Measurements from ENCODE around the gene TAF8.
"Not testable (repeated sequence)": the region's sequence is repeated elsewhere in the genome, so short reads cannot be mapped to it uniquely, and the experiment has no call there.

The TAF8 gene

DNA sequence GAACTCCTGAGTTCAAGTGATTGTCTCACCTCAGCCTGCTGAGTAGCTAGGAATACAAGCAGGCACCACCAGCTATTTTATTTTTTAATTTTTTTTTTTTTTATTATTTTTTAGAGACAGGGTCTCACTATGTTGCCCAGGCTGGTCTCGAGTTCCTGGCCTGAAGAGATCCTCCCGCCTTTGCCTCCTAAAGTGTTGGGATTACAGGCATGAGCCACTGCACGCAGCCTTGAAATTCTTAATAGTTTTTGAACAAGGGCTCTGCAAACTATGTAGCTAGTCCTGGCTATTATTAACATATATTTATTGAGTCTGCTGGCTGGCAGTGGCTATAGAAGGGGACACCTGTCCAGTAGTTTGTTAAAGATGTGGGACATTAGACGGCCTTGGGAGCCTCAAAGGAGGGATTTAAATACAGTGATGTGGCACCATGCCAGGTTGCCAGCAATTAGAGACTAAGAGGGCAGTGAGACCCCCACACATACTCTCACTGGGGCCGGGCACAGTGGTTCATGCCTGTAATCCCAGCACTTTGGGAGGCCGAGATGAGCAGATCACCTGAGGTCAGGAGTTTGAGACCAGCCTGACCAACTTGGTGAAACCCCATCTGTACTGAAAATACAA lies 21.1 kb upstream of the TAF8 start:
- no peak for DNase-seq

DNA sequence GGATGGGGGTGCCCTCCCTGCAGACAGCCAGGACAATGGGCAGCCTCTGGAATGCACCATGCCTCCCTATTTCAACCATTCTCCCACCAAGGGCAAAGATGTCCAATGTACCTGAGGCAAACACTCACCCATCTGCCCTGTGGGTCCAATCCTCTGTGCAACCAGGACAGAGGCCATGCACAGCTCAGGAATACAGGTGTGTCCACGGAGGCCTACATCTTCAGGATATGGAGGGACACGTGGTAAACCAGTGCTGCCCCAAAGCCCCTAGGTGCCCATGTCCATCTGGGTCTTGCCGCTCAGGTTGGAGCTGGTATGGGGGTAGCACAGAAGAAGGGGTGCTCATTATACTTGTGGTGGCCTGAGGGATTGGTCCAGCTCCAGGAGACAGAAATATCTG lies 20.4 kb upstream of the TAF8 start:
- no peak for DNase-seq

DNA sequence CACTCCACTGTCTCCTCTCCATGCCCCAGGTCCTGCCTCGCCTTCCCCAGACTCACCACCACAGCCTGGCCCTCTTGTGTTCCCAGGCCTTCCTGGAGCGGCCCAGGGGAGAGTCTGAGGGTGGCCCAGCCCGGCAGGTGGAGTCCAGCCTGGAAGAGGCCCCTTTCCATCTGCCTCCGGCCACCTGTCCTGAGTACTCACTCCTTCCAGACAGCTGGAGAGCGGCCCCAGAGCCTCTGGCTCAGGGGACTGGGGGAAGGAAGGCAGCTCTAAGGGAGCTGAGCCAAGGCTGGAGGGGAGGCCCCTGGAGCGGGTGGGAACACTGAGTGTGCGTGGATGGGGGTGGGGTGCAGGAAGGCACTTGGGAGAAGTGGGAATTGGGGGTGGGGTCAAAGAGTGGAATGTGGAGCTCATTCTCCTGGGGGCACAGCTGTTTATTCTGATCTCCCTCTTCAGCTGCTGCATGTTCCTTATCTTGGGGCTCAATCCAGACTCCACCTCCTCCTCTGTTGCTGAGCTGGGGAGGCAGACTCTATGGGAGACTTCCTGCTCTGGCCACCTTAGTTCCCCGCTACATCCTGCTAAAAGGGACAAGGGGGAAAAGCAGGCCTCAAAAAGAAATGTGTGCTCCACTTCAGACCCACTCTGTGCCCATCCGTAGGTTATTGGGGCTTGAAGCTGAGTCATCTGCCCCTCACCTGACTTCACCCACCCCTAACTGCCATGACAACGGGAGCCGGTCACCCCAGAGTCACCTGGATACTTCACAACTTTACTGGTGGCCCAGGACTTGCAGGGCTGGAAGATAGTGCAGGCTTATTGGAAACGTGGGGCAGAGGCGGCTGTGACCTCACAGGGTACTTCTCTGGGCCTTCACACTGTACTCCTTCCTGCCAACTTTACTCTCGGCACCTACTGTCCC lies 19.5 kb upstream of the TAF8 start:
- DNase-seq, result peak; percentile 38

DNA sequence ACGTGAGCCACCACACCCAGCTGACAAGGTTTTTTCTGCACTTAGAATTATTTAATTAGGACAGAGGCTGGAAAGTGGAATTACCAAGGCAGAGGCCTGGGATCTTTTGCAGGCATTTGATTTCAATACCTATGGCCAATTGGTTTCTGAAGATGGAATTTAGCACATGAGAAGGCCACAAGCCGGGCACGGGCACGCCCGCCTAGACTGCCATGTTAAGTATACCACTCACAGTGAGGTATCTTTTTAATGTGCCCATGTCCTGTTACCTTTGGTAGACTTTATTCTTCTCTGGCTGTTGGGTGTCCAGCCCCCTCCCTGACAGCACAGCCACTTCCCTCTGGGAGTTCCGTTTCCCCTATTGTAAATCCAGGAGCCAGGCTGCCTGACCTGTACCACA lies 18.0 kb upstream of the TAF8 start:
- DNase-seq, result no peak

DNA sequence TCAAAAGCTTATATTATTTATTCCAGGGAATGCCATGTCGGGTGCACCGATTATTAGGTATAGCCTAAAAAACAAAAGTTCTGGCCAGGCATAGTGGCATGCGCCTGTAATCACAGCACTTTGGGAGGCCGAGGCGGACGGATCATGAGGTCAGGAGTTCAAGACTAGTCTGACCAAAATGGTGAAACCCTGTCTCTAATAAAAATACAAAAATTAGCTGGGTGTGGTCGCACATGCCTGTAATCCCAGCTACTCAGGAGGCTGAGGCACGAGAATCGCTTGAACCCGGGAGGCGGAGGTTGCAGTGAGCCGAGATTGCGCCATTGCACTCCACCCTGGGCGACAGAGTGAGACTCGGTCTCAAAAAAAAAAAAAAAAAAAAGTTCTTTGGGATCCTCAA lies 12.7 kb upstream of the TAF8 start:
- DNase-seq, result not testable (repeated sequence)

DNA sequence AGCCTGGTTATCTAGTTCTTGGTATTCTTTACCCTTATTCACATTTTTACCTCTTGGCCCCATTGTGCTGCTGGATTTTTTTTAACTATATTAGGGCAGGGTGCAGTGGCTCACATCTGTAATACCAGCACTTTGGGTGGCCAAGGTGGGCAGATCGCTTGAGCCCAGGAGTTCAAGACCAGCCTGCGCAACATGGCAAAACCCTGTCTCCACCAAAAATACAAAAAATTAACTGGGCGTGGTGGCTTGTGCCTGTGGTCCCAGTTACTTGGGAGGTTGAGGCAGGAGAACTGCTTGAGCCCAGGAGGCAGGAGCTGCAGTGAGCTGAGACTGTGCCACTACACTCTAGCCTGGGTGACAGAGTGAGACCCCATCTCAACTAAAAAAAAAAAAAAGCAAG lies 12.2 kb upstream of the TAF8 start:
- no peak for DNase-seq

DNA sequence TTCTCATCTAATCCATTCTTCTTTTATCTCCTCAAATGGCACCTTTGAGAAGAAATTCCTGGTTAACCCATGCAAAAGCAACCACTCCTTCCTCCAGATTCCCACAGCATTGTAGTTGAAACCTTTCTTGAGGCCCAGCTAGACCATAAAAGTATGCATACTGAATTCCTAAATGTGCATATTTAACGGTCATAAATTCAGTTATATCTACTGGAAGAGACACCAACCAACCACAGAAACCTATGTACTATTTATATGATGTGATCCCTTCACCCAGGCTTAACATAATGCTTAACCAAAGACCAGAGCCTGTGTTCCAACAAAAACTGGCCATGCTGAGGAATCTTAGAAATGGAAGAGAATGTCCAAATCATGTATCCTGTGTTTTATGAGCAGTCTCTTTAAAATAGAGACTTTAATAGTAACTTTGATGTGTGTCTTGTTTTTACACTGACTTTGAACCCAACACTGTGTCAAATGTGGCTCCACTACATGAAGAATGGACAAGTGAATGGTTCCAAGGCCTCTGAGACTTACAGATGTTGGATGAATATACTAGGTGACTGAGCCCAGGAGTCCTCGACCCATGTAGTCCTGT lies 11.4 kb upstream of the TAF8 start:
- no peak for DNase-seq

DNA sequence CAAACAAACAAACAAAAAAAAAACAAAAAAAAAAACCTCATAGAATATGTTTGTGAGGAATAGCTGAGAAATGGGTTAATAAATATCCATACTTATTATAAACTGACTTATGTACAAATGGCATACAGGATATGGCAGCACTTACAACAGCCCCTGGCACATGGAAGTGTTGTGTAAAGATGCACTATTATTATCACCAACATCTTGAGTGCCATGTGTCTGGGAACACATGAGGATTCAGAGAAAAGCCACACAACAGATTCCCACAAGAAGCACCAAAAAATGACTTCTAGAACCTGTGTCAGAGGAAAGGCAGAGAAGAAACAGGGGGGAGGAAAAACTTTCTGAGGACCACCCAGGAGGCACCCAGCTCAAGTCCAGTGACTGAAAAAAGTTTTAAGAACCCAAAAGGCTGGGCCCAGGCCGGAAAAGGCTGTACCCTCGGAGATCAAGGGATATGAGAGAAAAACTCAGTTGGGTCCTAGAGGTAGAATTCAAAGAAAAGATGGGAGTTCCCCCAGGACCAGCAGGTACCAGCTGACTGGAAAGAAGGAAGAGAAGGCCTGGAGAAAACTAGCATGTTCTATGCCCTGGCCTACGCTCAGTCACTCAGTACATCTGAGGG lies 9.4 kb upstream of the TAF8 start:
- no peak for DNase-seq

DNA sequence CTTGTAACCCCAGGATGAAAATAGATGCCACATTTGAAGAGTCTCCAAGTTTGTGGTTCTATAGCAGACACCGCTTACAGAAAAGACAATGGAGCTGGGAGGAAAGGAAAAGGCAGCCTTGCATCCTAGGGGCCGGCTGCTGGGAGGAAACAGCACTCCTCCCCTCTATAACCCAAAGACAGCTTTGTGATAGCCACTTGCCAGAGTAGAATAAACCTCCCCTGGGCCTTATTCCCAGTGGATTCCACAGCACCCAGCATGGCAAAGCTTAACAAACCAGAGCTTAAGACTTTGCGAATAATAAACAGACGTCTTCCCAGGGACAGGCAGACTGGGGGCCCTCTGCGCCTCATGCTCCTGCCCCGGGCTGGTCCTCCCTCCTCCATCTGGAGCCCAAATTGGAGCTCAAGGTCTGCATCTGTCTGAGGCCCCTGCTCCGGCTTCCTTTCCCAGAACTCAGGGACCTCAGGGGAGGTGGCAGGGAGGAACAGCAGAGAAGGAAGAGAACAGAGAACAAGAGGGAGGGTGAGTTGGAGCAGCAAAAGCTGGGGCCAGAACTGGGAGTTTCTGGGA lies 8.8 kb upstream of the TAF8 start:
- no peak for DNase-seq

DNA sequence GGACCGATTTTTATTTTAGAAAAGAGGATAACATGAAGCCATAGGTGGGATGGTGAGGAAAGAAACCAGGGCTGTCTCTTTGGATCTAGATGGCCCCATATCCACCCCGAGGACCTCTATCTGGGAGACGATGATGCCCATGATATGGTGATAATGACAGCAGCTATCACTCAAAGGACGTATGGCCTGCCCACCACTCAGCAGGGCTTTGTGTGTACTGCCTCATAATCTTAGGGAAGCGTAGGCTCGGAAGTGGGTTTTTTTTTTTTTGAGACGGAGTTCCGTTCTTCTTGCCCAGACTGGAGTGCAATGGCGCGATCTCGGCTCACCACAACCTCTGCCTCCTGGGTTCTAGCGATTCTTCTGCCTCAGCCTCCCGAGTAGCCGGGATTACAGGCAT lies 8.2 kb upstream of the TAF8 start:
- DNase-seq, result no peak

DNA sequence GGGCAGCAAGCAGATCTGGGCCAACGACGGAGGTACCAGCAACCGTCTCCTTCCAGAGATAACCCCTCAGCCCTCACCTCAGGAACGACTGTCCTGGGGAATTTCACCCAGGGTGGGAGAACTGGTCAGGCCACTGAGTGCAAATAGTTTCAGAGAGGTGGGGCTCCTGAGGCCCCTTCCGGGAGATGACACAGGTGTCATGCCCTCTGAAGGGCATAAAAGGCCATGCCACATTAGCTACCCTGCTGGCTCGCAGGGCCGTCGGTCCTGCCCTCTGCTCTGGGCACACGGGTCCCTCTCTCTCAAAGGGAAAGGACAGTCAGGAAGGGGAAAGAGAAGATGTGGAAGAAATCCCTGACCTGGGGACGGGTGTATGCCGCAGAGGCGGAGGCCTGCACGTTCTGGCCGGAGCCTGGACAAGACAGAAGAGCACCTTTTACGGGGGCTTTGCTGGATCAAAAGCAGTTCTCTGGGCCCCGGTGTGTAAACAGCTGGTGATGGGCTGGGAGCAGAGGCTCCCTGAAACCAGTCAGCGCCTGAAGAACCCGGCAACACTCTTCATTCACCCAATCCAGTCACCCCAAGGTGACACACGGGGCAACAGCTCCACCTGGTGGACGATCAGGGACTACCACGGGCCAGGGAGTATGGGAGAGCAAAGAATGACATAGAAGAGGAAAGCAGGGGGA lies 6.4 kb upstream of the TAF8 start:
- peak; percentile 72 for DNase-seq

DNA sequence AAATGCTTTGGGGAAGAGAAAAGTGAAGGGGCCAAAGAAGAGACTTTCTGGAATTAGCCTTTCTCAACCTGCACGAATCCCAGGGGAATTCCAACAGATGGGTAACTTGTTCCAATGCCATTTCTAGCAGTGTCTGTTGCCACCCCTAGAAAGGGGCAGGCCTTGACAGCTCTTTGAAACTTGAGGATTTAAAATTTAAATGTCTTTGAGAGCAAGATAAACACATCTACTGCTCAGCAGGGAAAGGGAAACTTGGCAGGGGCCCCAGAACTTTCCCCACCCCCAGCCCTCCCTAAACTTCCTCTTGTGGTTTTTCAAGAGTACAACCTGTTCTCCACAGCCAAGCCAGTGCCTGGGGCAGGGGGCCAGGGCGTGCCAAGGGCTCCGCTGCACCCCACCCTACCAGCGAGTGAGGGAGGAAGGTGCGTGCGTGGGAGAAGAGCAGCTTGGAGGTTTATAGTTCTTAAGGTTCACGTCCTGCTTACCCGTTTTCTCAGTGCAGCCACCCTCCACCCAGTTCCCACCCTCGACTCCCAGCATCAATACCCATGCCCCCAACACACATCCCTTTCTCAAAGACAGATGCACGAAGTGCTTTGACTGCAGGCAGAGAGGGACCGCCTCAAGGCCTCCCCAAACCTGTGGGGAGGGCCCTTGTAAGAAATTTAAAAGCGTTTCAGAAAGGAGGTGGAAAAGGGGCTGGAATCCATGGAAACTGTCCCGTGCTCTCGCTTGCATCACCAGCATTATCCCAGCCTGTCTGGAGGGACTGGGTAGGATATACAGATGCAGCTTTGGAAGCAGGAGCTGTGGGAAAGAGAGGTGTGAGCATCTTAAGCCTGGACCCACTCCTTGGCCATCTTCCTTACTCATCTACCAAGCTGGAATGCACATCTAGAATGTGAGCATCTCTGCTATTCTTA lies 4.5 kb upstream of the TAF8 start:
- DNase-seq, result no peak

DNA sequence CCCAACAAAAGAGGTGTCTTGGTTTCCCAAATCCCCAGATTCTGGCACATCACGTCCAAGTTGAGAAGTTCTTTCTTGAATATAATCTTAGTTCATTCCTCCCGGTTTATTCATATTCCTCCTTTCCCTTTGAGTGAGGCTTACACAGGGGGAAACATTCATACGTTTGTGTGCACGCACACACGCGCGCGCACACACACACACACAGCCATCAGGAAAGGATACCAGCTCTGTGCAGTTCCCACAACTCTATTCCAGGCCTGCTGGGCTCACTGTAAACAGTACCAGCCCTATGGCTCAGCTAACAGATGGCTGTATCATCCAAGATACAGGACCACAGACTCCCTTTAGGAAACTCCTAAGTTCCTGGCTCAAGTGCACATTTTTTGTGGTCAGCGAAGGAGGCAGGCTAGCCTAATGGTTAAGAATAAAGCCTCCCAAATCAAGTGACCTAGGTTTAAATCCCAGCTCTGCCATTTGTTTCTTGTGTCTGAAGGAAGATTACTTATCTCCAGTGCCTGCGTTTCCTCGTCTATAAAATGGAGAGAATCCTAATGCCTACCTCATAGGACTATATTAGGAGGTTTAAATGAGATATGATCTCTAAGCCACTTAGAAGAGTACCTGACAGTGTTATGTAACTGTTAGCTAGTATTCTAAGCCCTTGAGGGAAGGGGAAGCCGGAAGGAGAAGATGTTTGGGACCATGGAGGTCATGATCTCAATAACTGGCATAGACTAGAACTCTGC lies 3.7 kb upstream of the TAF8 start:
- DNase-seq, result no peak

DNA sequence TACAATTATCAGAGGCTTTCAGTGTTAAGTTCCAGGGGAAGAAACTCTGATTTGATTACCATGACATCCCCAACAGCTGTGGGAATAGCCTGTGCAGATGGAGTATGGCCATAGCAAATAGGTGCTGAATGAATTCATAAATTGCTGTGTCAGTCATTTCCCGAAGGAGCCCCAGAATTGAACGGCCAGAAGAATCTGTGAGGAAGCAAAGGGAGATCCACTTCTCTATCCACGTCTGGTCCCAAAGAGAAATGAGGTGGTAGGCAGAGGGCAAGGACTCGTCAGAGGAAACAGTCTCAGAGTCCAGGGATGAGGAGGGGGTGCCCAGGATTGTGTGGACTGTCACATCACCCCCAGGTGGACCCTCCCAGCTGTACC lies 3.1 kb upstream of the TAF8 start:
- DNase-seq, result no peak

DNA sequence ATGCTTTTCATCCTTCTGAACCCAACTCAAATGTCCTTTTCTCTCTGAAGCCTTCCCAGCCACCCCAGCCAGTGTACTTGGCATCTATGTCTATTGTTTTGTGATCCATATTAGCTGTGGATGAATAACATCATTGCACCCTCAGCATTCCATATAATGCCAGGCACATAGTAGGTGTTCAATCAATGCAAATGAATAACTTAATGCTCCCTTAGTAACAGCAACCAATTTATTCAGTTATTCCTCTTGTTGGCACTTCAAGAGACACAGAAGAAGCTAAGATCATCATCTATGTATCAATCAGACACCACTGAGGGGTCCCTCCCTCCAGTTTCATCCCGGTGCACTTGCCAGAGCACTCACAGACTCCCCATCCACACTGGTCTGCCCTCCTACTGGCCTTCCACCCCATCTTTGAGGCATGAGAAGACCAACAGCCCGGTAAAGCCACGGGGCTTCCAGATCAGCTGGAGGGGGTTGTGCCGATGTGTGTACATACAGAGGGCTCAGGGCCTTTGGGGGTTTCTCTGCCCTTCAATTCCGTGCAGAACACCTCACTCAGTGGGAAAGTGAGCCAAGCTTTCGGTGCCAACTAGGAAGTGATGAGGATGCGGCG lies 2.4 kb upstream of the TAF8 start:
- DNase-seq, result no peak

DNA sequence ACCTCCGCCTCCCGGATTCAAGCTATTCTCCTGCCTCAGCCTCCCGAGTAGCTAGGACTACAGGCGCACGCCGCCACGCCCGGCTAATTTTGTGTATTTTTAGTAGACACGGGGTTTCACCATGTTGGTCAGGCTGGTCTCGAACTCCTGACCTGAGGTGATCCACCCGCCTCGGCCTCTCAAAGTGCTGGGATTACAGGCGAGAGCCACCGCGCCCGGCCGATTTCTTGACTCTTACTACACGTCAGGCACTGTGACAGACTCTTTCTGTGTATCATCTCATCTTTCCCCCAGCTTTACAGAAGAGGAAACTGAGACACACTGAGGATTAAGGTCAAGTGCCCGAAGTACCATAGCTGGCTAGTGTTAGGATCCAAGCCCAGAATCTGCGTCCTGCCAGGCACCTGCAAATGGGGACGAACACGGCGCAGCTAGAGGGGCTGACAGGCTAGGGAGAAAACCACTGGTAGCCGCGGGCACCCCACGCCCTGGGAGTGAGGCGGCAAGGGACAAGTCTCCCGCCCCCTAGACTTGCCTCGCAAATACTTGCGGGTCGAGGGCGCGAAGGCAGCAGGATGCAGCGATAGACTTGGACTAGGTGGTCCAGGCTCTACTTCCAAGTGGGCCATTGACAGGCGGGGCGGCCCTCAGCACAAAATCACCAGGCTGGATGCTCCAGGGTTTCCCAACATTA lies 1.1 kb upstream of the TAF8 start:
- no peak for DNase-seq

DNA sequence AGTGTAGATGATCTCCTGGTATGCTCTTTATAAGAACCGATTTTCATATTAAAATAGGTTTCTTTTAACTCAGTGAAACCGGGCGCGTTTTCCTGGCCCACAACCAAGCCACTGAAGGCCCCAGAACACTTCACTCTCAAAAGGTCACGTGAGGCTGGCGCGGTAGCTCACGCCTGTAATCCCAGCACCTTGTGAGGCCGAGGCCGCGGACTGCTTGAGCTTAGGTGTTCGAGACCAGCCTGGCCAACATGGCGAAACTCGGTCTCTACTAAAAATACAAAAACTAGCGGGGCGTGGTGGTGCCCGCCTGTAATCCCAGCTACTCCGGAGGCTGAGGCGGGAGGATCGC lies 402 bp upstream of the TAF8 start:
- DNase-seq, result no peak

DNA sequence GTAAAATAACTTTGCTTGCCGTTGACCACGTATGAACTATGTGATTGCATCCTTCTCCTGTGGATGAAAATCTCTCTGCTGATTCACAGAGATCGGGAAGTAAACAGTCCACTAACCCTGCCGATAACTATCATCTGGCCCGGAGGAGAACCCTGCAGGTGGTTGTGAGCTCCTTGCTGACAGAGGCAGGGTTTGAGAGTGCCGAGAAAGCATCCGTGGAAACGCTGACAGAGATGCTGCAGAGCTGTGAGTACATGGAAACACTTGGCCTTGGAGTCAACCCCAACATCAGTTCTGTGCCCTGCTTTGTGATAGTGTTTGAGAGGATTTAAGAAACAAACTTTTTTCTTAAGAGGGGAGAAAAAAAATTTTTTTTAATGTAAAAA lies 937 bp downstream of the TAF8 start:
- DNase-seq, result no peak

DNA sequence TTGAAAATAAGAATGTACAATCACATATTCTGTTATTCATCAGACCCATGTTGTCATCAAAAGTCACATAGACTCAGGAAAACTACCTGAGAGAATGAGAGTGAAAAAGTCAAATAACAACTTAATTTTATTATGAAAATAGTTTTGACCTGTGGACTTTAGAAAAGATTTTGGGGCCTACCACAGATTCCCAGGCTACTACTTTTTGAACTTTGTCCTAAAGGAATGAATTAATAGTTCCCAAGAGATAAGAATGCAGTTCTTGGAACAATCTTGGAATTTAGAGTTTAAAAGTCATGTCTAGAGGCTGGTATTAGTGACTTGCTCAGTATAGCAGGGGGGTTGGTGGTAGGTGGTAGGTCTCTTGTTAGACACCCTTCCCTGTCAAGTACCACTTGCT lies 3.3 kb downstream of the TAF8 start:
- no peak for DNase-seq

DNA sequence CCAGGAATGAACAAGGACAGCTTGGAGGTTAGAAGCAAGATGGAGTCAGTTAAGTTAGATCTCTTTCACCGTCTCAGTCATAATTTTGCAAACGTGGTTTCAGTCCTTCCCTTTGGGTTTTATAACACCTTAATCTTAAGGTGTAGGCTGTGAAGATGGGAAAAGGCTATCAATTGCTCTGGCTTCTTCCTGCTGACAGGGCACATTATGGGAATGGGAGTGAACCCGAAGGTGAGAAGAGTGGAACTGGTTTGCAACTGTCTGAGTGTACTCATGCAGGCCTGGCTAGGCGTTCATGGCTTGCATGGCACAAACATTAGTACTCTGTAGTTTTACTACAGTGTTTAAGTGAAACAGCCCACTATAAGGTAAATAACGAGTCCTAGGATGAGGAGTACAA lies 9.4 kb downstream of the TAF8 start:
- no peak for DNase-seq

Measured in SHP77 treated with DMSO at 0.1 percent for 48 hours (cell line).